Endothelial cell of umbilical vein (primary cell): ENCODE measurements around the gene SFI1. TPM values are rescaled to one million over a fixed set of nuclear protein-coding genes. Genes with fewer than 3 reads are reported as not detected.

Experiments used
- BruUV-seq: library from RNA; stranded (reverse); fragments of 400-500 nt; replicated peaks from 2 replicates; lab custom pipeline; 2021; lab: Mats Ljungman, UMichigan
- CTCF ChIA-PET: fragments of 300-600, 350-600 bp; sonication (Branson Sonifier 250); formaldehyde crosslinking; loops from one replicate; lab custom pipeline; 2021; ENCODE audit warnings: antibody characterized with exemption, inconsistent platforms; lab: Charles Lee
- POLR2A ChIA-PET: fragments of 300-600, 350-600 bp; sonication (Branson Sonifier 250); formaldehyde crosslinking; loops from one replicate; lab custom pipeline; 2021; ENCODE audit warnings: antibody characterized with exemption, inconsistent platforms; lab: Charles Lee
- DNase-seq: peaks from one replicate; pipeline ENCODE4 v3.0.0-alpha.2; 2011; ENCODE audit warnings: low read depth, low spot score
- FAIRE-seq: peaks from 2 replicates; lab custom pipeline; 2011; peaks lifted over from hg19 to GRCh38; lab: Jason Lieb, UNC
- H2AFZ ChIP-seq: 2 replicates; pipeline ENCODE4 v1.6.0; 2012; ENCODE audit warnings: low read depth, low read length, control low read depth, inconsistent platforms
- H3K27ac ChIP-seq: 2 replicates; pipeline ENCODE4 v1.5.1; 2011; ENCODE audit warnings: low read depth, mild to moderate bottlenecking, control low read depth, low read length, moderate library complexity; ENCODE audit not compliant: insufficient read depth
- H3K27me3 ChIP-seq, 2 experiments: 2 replicates each; pipeline versions ENCODE4 v1.6.0 to v1.6.1; 2011; ENCODE audit warnings: low read length in 2 of 2, mixed read lengths in 1 of 2; ENCODE audit not compliant: control insufficient read depth in 2 of 2, insufficient read depth in 2 of 2
- H3K36me3 ChIP-seq, 2 experiments: 2 replicates in 1 of 2; 3 replicates in 1 of 2; pipeline ENCODE4 v1.5.1; 2011; ENCODE audit warnings: low read length in 2 of 2, mild to moderate bottlenecking in 1 of 2, moderate library complexity in 1 of 2; ENCODE audit not compliant: control insufficient read depth in 2 of 2, insufficient read depth in 2 of 2; ENCODE audit errors: extremely low read depth in 1 of 2
- H3K4me1 ChIP-seq: 3 replicates; pipeline ENCODE4 v1.5.1; 2011; ENCODE audit warnings: mild to moderate bottlenecking, low read length; ENCODE audit not compliant: control insufficient read depth, insufficient read depth; ENCODE audit errors: extremely low read depth
- H3K4me2 ChIP-seq: 2 replicates; pipeline ENCODE4 v1.6.1; 2011; ENCODE audit warnings: low read length, control low read depth, mixed read lengths; ENCODE audit not compliant: insufficient read depth
- H3K4me3 ChIP-seq, 3 experiments: fragments of 200-600 bp in 1 of 3; sonication (generic), shearing (Covaris generic) in 1 of 3; replicated peaks in 1 of 3; 2 replicates each; pipeline ENCODE4 v1.5.1; 2011 to 2016; ENCODE audit warnings: control low read depth in 3 of 3, low read length in 3 of 3, mild to moderate bottlenecking in 2 of 3, inconsistent platforms in 1 of 3, low read depth in 1 of 3, moderate library complexity in 1 of 3; ENCODE audit not compliant: insufficient read depth in 1 of 3
- H3K79me2 ChIP-seq: 2 replicates; pipeline ENCODE4 v1.6.0; 2012; ENCODE audit warnings: low read length, inconsistent platforms; ENCODE audit not compliant: control insufficient read depth, insufficient read depth
- H3K9ac ChIP-seq: replicated peaks from 2 replicates; pipeline ENCODE3; 2011; ENCODE audit warnings: low read length, control low read depth; ENCODE audit not compliant: insufficient read depth; ENCODE audit errors: extremely low read depth
- H3K9me1 ChIP-seq: replicated peaks from 3 replicates; pipeline ENCODE4 v1.6.0; 2011; ENCODE audit warnings: mild to moderate bottlenecking, low read length; ENCODE audit not compliant: control insufficient read depth, insufficient read depth; ENCODE audit errors: extremely low read depth
- H3K9me3 ChIP-seq: replicated peaks from 2 replicates; pipeline ENCODE4 v1.5.1; 2012; ENCODE audit warnings: low read length, inconsistent platforms; ENCODE audit not compliant: control insufficient read depth, insufficient read depth
- H4K20me1 ChIP-seq: replicated peaks from 2 replicates; pipeline ENCODE3; 2011; ENCODE audit warnings: mild to moderate bottlenecking, low read length; ENCODE audit not compliant: control insufficient read depth, insufficient read depth; ENCODE audit errors: extremely low read depth
- EZH2 ChIP-seq: IDR thresholded peaks from 2 replicates; pipeline ENCODE4 v1.6.1; 2012; ENCODE audit warnings: borderline replicate concordance, low read depth, mild to moderate bottlenecking, moderate library complexity, low read length, inconsistent platforms; ENCODE audit not compliant: severe bottlenecking
- FOS ChIP-seq: IDR thresholded peaks from 2 replicates; pipeline ENCODE4 v1.6.1; 2011; ENCODE audit warnings: mild to moderate bottlenecking, low read length, moderate library complexity, borderline replicate concordance; ENCODE audit not compliant: insufficient read depth
- GATA2 ChIP-seq: IDR thresholded peaks from 2 replicates; pipeline ENCODE4 v1.7.0; 2011; ENCODE audit warnings: low read depth, mild to moderate bottlenecking, moderate library complexity, mixed read lengths, low read length; ENCODE audit not compliant: insufficient read length, insufficient read depth
- JUN ChIP-seq: IDR thresholded peaks from 2 replicates; pipeline ENCODE4 v1.6.1; 2011; ENCODE audit warnings: borderline replicate concordance, low read depth; ENCODE audit not compliant: insufficient read length, insufficient read depth
- MYC ChIP-seq: IDR thresholded peaks from one replicate; pipeline ENCODE4 v1.6.1; 2011; ENCODE audit warnings: mild to moderate bottlenecking, low read depth, low read length
- POLR2A ChIP-seq: IDR thresholded peaks from 2 replicates; pipeline ENCODE4 v1.6.1; 2012; ENCODE audit warnings: low read depth, mild to moderate bottlenecking, control low read depth, low read length
- POLR2AphosphoS5 ChIP-seq: IDR thresholded peaks from 2 replicates; pipeline ENCODE4 v1.6.1; 2012; ENCODE audit warnings: low read depth, mild to moderate bottlenecking, control low read depth, low read length, moderate library complexity; ENCODE audit not compliant: insufficient read depth
- dilution Hi-C: fragments of 300-500 bp; cut with MboI; formaldehyde crosslinking; loops from one replicate; pipeline ENCODE4 v1.15.0; 2019; ENCODE audit warnings: low sequenced_read_pairs; ENCODE audit not compliant: extremely low pct_ligation_motif_present
- intact Hi-C: fragments of 100-400 bp; cut with micrococcal nuclease; formaldehyde crosslinking; loops from one replicate; pipeline ENCODE4 v1.10.0; 2022
- polyA plus RNA-seq, 4 experiments: library from polyadenylated mRNA; depleted of rRNA in 3 of 4; stranded (reverse) in 3 of 4; unstranded in 1 of 4; fragments of >200 nt; gene quantifications; 2 replicates each; pipeline versions ENCODE4 v1.2.1 to v1.2.3, GENCODE V29; 2011 to 2012; ENCODE audit warnings: missing spikeins in 1 of 4
- total RNA-seq: library from RNA; stranded (reverse); gene quantifications from 2 replicates; pipeline ENCODE4 v1.2.3, GENCODE V29; 2021
- TF ChIP-seq, protein P1 (sequence below), 2 donors: IDR thresholded peaks; 1 replicate in 1 of 2; 2 replicates in 1 of 2; pipeline ENCODE4 v1.5.1; 2011; ENCODE audit warnings: low read length in 2 of 2, mild to moderate bottlenecking in 2 of 2, moderate library complexity in 2 of 2, control low read depth in 1 of 2, inconsistent platforms in 1 of 2, low read depth in 1 of 2; ENCODE audit not compliant: insufficient read depth in 1 of 2; ENCODE audit errors: extremely low read depth in 1 of 2
- TF ChIP-seq, protein P2 (sequence below): IDR thresholded peaks from 2 replicates; pipeline ENCODE4 v1.6.1; 2011; ENCODE audit not compliant: insufficient read depth, insufficient read length

SFI1 gene
- total and polyA plus RNA-seq, 2 donors (not counting 3 experiments of a cell fraction or from before 2014, with no cell fraction given) = 12.5 to 46.4 TPM

DNA sequence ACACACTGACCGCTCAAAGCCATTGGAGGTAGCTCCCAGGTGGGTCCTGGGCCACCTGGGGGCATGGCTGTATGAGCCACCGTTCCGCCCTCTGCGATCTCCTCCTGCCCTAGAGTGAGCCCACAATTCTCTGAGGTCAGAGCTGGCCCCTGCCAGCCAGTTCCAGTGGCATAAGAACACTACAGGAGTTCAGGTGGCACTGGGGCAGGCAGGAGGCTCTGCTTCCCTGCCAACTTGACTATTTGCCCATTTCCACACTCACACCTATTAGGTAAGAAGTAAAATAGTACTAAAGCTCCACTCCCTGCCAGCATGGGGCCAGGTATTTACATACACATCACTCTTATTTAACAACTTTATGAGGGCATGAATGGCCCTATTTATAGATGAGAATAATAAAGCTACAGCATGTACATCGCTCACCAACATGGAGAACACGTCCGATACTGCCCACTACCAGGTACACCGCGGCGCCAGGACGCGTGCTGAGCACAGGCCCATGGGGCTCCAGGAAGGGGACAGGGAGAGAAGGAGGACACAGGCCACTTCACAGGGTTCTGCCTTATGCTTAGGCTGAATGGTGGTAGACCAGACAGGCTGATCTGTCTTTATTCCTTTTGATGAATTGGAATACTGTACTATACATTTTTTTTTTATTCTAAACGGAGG, 139.4 kb downstream of the SFI1 start:
- H3K27ac ChIP-seq = no peak overlapping the region
- CTCF ChIA-PET = interaction anchor here (5.3 to 11.3 kb wide), 2 partner anchors 77 to 184 kb away, joined by 25 to 216 read pairs; no protein-coding TSS in a partner anchor
- DNase-seq = no peak
- no peak overlapping the region for H2AFZ ChIP-seq
- H3K4me3 ChIP-seq = no peak overlapping the region
- no peaks in the 10 kb centered on the region for H4K20me1 ChIP-seq
- FAIRE-seq = no peak
- peaks cover 31% of the 10 kb centered on the region for H3K79me2 ChIP-seq
- no peaks in the 10 kb centered on the region for H3K9me3 ChIP-seq
- intact Hi-C loops (no loop called here), dilution Hi-C loops (no loop called here)
- H3K27me3 ChIP-seq = no peaks in the 10 kb centered on the region
- peaks cover 20% of the 10 kb centered on the region for H3K4me1 ChIP-seq
- no peaks in the 10 kb centered on the region for H3K36me3 ChIP-seq
- TF ChIP-seq JUN (no peak), FOS (no peak), POLR2AphosphoS5 (no peak), EZH2 (no peak), POLR2A (no peak), MYC (no peak), GATA2 (no peak)
- TF ChIP-seq, protein P1, sequence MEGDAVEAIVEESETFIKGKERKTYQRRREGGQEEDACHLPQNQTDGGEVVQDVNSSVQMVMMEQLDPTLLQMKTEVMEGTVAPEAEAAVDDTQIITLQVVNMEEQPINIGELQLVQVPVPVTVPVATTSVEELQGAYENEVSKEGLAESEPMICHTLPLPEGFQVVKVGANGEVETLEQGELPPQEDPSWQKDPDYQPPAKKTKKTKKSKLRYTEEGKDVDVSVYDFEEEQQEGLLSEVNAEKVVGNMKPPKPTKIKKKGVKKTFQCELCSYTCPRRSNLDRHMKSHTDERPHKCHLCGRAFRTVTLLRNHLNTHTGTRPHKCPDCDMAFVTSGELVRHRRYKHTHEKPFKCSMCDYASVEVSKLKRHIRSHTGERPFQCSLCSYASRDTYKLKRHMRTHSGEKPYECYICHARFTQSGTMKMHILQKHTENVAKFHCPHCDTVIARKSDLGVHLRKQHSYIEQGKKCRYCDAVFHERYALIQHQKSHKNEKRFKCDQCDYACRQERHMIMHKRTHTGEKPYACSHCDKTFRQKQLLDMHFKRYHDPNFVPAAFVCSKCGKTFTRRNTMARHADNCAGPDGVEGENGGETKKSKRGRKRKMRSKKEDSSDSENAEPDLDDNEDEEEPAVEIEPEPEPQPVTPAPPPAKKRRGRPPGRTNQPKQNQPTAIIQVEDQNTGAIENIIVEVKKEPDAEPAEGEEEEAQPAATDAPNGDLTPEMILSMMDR (IDR thresholded peaks at IDR 0.05; ENCODE audit: extremely low read depth in 1 of 2, insufficient read depth in 1 of 2, low read depth in 1 of 2, low read length in 2 of 2) = no peak
- TF ChIP-seq, protein P2, sequence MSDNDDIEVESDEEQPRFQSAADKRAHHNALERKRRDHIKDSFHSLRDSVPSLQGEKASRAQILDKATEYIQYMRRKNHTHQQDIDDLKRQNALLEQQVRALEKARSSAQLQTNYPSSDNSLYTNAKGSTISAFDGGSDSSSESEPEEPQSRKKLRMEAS = no peak
- no peak overlapping the region for H3K4me2 ChIP-seq
- no TSS peak for BruUV-seq
- no peak overlapping the region for H3K9ac ChIP-seq
- POLR2A ChIA-PET = no interaction called here
- no peaks in the 10 kb centered on the region for H3K9me1 ChIP-seq
